HUDEP-2 (cell line): Measurements from ENCODE around the gene CSNK1G3.
"Not testable (repeated sequence)": the region's sequence is repeated elsewhere in the genome, so short reads cannot be mapped to it uniquely, and the experiment has no call there.

Experiments used
- DNase-seq, 76 experiments: peaks; one replicate each; lab custom pipeline; 2025; ENCODE audit not compliant: unreplicated experiment in 76 of 76; lab: John Stamatoyannopoulos, UW

CSNK1G3 gene

GRCh38 chr5:123636006-123636405, 124.0 kb downstream of the CSNK1G3 start:
- no peak for DNase-seq

GRCh38 chr5:123637028-123637427, 125.1 kb downstream of the CSNK1G3 start:
- not testable (repeated sequence) for DNase-seq

- no peak for DNase-seq
Measured at GRCh38 chr5:123639244-123639643, 127.3 kb downstream of the CSNK1G3 start.

- DNase-seq = no peak
Measured at GRCh38 chr5:123645024-123645603, 133.1 kb downstream of the CSNK1G3 start.

- DNase-seq = no peak
Measured at GRCh38 chr5:123647066-123647465, 135.1 kb downstream of the CSNK1G3 start.

- DNase-seq = no peak
Measured at GRCh38 chr5:123651234-123651633, 139.3 kb downstream of the CSNK1G3 start.

GRCh38 chr5:123659011-123659410, 147.0 kb downstream of the CSNK1G3 start:
- DNase-seq = no peak

- DNase-seq = no peak
Measured at GRCh38 chr5:123659495-123659894, 147.5 kb downstream of the CSNK1G3 start.

- DNase-seq = no peak
Measured at GRCh38 chr5:123664961-123665360, 153.0 kb downstream of the CSNK1G3 start.

GRCh38 chr5:123665822-123666371, 153.9 kb downstream of the CSNK1G3 start:
- DNase-seq = peak in 2 of 76 experiments; percentile 2 to 3
